HG03097 (cell line): ENCODE data around the gene WDR72.

Source experiments
- ATAC-seq: cut with Tn5 transposase; IDR thresholded peaks from one replicate; pipeline ENCODE4 v1.9.1; 2021; ENCODE audit not compliant: unreplicated experiment, low FRiP score

The WDR72 gene

DNA sequence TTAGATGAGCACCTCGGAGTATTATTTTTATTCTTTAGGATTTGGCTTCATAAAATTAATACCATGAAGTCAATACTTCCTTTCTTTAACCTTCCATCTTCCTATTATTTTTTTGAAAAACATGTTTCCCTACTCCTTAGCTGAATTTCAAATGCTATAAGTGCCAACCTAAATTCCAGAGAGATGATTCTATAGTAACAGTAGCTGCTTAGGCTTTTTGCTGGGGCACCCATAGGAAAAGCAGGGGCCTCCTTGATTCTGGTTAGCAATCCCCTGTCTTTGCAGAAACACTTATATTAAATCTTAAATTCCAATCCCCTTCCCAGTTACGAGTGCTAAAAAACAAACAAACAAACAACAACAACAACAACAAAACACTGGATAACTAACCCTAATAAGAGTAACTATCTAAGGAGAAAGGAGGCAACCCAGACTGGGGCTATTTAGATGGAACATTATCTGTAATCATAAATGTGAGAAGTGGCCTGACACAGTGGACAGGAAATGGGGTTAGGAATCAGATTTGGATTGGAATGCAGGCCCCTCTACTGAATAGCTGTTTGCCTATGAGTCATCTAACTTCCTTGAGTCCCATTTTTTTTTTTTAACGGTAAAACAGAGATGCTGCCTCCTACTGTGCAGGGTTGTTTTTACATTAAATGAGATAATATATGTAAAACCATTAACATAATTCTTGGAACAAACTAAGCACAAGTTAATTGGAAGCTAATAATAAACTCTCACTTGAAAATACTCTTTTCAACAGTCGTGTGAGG lies 148.1 kb downstream of the WDR72 start:
- ATAC-seq = no peak

DNA sequence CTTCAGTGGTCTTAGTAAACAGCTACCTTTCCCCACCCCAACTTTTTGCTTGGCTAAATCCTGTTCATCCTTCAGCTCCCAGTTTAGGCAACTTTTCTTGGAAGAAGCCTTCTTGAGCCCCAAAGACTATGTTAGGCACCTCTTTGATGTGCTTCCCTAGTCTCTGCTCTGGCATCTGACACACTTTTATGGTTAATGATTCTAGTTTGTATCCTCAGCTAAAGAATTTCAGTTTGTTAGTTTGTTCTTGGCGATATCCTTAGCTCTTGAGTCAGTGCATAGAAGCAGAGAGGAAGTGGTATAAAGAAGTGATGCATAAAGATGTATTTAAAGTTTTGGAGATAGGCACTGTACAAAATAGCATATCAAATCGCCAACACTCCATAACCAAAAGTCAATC lies 168.4 kb downstream of the WDR72 start:
- no peak for ATAC-seq

DNA sequence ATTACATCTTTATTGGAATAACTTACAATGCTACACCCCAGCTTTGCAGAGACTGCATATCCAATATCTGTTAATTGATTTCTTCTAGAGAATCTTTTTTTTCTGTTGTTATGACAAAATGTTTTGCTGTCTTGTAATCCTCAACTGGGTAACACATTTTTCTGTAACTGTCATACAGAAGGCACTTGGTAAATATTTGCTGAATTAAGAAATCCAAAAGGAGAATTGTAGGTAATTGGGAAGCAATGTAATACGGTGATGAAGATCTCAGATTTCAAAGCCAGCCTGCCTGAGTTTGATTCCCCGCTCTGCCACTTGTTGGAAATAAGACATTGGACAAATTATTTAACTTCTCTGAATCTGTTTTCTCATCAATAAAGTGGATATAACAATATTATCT lies 169.1 kb downstream of the WDR72 start:
- ATAC-seq = no peak

DNA sequence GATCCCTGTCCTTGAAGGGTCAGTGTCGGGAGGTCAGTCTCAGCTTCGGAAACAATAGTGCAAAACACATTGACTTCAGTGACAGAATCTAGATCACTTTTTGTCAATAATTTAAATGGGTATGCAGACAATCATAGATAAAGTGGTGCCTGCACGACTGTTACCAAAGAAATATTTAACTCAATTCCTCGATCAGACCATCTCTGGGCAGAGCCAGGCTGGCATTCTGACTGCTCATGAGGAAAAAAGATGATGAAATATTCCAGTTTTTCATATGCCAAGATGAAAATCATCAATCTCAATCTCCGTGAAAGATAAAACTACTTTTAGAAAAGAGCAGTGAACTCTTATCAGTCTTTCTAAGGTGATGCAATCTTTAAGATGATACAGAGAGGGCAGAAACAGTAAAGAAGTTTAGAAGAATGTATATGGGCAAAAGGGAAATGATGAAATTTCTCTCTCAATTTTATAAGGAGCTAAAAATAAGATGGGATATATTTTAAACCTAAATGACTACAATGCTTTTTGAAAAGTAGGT lies 169.9 kb downstream of the WDR72 start:
- ATAC-seq = no peak

DNA sequence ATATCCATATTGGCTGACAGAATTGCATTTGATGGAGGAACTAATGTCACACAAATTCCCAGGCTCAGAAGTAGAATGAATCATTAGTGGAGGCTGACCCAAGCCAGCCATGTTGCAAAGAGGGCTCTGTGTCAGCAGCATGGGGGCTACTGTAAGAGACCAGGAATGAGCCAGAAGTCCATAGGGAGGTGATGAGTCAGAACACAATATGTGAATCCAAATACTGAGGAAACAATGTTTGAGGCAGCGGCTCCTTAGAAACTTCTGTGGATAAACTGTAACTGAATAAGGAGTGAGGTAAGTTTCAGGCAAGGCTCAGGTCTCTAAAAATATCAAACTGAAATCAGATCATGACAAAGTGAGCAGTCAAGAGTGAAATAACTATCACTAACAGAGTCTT lies 170.7 kb downstream of the WDR72 start:
- ATAC-seq = no peak

DNA sequence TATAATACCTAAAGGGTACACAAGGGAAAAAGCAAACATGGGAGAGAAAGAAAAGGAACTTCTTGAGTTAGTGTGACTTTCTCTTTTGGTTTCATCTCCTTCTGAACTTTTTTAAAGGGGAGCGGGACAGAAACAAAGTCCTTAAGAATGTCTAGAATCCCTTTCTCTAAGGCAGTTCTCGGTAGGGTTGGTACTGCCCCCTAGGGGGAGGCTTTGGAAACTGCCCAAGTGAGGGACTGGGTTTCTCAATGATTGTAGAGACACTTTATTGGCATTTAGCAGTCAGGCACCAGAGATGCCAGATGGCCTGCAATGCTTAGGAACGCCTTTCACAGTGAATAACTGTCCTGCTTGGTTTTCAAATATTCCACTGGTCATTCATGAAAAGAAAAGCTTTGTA lies 172.7 kb downstream of the WDR72 start:
- no peak for ATAC-seq

DNA sequence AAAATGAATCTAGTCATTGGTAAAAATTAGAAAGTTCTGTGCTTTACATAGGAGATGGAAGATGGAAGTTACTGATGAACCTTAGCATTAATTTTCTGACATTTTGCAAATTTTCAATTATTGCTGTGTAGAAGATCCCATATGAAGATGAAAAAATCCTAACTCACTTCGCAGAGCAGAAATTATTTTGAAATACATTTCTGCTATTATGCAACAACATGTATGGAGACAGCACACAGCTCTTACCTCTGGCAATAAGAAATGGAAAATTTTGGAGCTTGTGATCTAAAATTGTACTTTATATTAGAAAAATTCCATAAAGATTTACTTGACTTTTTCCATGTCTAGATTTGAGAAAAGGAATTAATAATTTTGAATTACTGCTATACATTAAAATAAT lies 177.9 kb downstream of the WDR72 start:
- no peak for ATAC-seq

DNA sequence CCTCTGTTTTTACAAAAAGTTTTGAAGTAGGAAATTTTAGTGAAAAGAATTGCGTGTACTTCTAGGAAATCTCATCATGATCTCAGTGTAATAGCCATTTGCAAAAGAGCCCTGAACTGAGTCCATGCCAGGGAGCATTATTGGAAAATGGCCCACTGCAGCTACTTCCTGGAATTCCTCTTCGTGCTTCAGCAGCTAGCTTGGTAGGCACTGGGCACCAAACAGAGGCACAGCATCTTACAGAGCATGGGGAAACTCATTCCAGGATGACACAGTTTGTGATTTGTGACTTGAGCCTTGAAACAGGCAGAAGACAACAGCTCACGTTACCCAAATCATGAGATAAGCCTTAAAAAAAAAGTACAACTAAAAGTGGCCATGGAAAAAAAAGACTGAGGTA lies 179.1 kb downstream of the WDR72 start:
- no peak for ATAC-seq

DNA sequence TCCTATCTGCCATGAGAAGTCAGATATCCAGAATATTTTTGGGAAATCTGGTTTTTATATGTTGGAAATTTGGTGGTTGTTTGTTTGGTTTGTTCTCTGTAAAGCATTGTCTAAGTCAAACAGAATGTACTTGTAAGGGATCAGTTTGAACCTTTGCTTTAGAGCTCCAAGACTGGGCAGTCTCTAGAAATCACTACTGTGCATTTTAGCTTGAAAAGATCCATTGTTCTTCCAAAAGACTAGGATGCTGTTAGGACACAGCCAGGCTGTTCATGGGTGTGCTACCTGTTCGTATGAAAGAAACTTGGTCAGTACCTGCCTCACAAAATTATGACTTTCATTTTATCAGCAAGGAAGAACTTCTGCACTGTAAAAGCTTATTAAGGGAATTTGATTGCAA lies 182.6 kb downstream of the WDR72 start:
- ATAC-seq = no peak

DNA sequence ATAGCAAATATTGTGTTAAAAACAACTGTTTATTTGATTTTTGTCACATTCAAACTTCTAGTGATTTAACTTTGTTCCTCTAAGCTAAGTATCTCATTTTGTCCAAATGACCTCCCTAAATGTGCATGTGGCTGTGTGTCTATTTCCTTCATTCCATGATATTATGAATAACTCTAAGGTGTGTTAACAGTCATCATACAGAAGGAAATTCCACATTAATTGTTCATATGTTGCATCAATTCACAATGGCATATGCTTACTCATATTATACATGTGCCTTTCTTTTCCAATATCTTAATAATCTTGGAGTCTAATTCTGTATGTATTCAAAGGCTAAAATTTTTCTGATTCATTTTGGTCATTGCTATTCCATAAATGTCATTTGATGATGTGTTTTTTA lies 186.4 kb downstream of the WDR72 start:
- ATAC-seq = no peak

DNA sequence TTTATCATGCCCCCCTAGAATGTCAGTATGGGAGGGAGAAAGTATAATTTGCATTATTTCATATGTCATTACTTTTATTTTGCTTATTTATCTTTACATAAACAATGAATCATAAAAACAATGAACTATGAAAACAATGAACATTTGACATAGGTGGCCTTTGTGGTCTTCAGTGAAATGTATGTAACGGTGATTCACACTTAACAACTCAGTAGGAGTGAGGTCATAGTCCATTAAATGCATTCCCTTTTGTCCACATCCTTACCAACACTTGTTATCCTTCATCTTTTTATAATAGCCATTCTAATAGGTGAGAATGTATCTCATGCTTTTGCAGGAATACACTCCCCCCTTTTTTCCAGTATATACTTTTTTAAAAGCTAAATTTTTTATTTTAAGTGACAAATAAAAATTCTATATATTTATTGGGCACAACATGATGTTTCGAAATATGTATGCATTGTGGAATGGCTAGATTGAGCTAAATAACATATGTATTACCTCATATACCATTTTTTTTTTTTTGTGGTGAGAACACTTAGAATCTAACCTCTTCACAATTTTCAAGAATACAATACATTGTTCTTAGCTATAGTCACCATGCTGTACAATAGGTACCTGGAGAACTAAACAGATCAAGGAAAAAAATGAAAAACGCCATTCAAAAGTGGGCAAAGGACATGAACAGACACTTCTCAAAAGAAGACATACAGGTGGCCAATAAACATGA lies 189.5 kb downstream of the WDR72 start:
- ATAC-seq = no peak

DNA sequence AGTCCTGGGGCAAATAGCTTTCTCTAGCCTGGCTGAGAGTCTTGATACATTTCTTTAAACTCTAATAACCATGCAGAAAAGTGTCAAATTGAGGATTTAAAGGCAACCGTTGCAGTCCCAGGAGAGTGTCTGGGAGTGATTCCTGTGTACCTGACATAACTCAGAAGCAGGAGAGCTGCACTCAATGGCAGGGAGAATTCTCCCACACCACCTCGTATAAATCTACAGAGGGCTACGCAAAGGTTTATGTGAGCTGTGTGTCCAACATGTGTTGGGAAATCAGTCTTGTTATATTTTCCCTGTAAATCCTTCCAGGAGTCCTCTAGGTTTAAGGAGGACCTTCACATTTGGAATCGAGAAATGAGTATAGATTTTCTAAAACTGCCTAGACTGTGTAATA lies 192.6 kb downstream of the WDR72 start:
- ATAC-seq = no peak

DNA sequence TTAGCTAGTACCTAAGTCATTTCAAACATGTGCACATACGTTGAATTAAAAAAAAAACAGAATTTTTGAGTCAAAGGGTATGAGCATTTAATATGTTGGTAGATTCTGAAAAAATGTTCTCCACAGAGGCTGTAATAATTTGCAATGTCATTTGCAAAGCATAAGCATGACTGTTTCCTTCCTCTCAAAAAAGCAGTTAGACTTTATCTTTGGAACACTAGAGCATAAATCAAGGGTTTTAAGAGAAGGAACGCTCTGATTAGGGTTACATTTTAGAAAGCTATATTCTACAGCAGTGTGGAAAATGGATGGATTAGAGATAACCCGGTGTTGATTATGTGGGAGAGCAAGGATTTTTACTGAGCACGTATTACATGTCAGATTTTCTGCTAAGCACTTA lies 193.7 kb downstream of the WDR72 start:
- ATAC-seq = no peak

DNA sequence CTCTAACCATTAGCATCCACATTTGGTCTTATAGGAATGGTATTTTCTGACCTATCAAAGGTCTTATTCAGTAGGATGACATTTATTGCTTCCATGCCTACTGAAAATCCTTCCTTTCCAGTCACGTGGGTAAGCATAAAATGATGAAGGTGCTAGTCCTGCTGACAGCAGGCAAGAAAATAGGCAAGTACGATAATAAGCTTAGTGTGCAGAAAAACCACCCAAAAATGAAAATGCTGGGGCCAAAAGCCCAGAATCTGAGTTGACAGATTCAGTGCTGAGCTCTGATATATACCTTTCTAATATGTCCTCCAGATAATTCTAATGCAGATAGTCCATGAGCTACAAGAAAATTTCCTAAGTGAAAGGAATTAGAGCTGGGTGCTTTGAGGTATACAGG lies 194.8 kb downstream of the WDR72 start:
- no peak for ATAC-seq

DNA sequence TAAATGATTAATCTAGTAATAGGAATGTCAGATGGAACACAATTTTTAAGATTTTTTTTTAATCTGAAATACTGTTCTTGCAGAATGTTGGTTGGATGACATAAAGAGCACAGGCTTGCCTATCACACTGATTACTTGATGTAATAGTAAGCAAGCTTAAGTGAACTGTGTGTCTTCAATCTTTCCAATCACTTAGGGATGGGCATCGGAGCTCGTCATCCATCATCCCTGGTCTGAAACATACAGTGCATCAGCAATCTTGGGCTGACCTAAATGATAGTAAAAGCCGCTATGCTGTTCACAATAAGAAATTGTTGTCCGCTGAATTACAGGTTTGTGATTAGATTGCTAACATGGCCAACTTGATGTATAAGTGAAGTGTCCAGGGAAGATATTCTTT lies 195.8 kb downstream of the WDR72 start:
- ATAC-seq = no peak

DNA sequence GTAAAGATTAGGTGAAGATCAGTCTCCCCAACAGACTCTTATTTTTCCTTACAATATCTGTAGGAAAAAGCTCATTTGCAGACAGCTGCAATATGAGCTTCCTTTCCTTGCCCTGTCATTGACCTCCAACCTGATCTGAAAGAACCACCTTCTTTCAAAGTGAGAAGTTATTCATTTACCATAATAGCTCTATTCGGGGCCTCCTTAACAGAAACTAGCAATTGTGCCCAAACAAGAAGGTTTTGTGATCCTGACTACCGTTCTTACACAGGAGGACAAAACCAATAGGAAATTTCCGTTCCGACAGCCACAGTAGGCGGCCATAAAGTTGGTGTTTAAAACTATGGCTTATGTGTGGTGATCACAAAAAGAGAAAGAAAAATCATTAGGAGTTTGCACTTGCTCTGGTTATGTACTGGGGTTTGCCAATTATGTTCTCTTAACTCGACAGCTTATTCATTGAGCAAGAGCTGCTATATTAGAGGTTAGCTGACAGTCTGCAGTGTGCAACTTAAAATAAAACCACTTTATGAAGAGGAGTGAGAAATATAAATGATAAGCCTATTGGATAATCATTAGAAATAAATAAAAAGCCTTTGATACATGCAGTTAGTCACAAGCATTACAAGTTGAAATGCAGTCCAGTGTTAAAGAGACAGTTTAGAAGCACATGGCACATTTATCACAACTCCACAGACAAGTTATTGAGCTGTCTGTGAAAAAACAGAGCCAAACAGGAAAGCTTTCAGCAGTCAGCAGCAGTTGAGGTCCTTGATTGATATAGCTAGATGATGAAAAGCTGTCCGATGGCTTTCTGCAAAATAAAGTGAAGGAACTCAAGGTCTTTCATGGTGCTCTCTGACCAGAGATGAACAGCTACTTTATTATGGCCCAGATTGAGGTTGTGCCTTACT lies 199.8 kb downstream of the WDR72 start:
- no peak for ATAC-seq

DNA sequence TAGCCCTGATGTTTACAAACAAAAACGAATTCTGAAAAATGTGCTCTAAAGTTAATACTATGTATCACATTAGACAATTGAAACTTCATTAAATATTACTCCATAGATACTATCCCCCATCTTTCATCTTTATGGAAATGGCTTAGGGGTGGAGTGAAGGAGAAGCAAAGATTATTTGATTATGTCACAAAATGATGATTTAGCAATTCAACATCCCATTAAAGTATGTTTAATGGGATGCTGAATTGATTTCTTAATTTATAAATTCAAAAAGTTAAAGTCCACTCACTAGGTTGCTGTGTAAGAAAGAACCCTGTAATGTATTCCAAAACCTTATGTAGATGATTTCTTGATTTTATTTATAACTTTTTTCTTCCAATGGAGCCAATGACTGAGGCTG lies 201.1 kb downstream of the WDR72 start:
- no peak for ATAC-seq

DNA sequence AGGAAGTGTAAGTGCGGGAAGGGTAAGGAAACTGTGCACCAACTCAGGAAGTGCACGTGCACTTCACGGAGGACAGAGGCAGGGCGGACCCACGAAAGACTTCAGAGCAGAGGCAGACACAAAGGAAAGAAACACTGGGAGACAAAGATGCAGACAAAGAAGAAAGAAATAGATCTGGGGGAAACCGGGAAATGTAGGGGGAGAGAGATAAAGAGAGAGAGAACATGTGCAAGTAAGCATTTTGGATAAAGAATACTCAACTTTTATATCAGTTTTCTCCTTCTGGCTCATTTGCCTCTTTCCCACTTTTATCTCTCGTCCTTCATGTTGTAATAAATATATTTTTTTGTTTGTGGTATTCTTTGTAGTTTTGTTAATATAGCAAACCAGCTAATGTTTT lies 204.2 kb downstream of the WDR72 start:
- no peak for ATAC-seq

DNA sequence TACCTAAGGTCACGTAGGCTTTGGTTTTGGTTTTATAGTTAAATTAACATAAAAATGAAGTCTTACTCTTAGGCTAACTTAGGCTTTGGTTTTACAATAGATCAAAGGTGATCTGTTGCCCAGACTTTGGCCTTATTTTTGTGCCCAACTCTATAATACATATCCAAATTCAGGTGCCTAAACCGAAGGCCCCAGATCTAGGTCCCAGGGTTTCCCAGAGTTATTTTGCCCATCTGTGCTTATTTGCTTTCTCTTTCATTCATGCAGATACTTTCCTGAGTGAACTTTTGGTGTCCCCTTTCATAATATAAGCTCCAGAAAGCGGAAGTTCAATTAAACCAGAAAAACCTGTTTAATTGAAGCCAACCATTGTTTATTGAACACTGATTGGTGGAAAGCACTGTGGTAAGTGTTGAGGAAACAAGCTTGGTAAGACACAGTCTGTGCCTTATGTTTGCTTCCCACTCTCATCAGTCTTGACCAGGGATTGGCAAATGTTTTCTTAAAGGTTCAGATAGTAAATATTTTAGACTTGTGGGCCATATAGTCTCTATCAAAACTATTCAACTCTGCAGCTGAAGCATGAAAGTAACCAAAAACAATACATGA lies 209.7 kb downstream of the WDR72 start:
- ATAC-seq = no peak

DNA sequence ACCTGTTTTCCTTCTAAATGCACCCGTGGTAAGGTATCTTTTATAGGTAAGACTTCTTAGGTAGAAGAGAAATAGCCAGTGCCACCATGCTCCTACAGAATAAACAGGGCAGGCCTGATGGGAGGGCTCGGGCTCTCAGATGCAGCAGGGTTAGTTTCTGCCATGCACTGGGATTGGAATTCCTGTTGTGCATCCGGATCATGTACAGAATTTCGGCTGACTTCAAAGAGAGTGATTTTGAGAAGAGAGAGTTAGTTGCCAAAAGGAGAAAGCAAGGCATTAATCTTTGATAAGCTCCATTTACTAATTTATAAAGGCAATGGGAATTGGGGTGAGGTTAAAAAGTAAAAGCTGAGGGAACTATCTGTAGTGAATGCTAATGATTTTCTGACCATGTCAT lies 211.2 kb downstream of the WDR72 start:
- no peak for ATAC-seq
